Measurements from ENCODE around the gene USP20.

GRCh38 chr9:129879991-129880653 lies 44.9 kb downstream of the USP20 start:
- TF ChIP-seq NFRKB (IDR thresholded peaks at IDR 0.05) (no peak), SP1 (IDR thresholded peaks at IDR 0.05) (no peak), CTBP1 (IDR thresholded peaks at IDR 0.05; ENCODE audit: borderline replicate concordance) (no peak)
